Stimulated activated CD4-positive, alpha-beta T cell treated with anti-CD3 and anti-CD28 coated beads, TNF-alpha, amount 100 ng/mL, for 48 hours (primary cell): ENCODE measurements around the gene PRRT2.
"Not testable (repeated sequence)": the region's sequence is repeated elsewhere in the genome, so short reads cannot be mapped to it uniquely, and the experiment has no call there.

ENCODE experiments used
- DNase-seq, 3 donors: peaks; one replicate each; pipeline ENCODE4 v3.0.0-alpha.2; 2020; ENCODE audit warnings: low read depth in 3 of 3

PRRT2 gene

GRCh38 chr16:29811896-29812665 is at the start of gene PRRT2:
Gene PRRT2, plus strand, starts transcription at chr16:29812193. Its CDS starts 862 bp downstream, at chr16:29813055.
- peak in 1 of 3 donors; percentile 48 for DNase-seq

GRCh38 chr16:29763326-29763725 is 48.7 kb upstream of the PRRT2 start:
- no peak for DNase-seq

- DNase-seq: no peak
Measured at GRCh38 chr16:29765167-29766032, 46.6 kb upstream of the PRRT2 start.

GRCh38 chr16:29766571-29766970 is 45.4 kb upstream of the PRRT2 start:
- no peak for DNase-seq

- no peak for DNase-seq
Measured at GRCh38 chr16:29767062-29767461, 44.9 kb upstream of the PRRT2 start.

- DNase-seq: no peak
Measured at GRCh38 chr16:29769507-29769906, 42.5 kb upstream of the PRRT2 start.

GRCh38 chr16:29770250-29770929 is 41.6 kb upstream of the PRRT2 start:
- no peak for DNase-seq

GRCh38 chr16:29772330-29772729 is 39.7 kb upstream of the PRRT2 start:
- DNase-seq: not testable (repeated sequence)

- DNase-seq: no peak
Measured at GRCh38 chr16:29774730-29775129, 37.3 kb upstream of the PRRT2 start.

GRCh38 chr16:29775742-29776408 is 36.1 kb upstream of the PRRT2 start:
- DNase-seq: no peak

GRCh38 chr16:29777576-29778350 is 34.2 kb upstream of the PRRT2 start, which contains the start of gene ZG16:
Gene ZG16, plus strand, starts transcription at chr16:29778256. Its CDS starts 1,011 bp downstream, at chr16:29779267.
- DNase-seq: no peak

GRCh38 chr16:29779474-29779873 is 32.5 kb upstream of the PRRT2 start:
- no peak for DNase-seq

- DNase-seq: not testable (repeated sequence)
Measured at GRCh38 chr16:29783094-29783953, 28.7 kb upstream of the PRRT2 start.

GRCh38 chr16:29784157-29784556 is 27.8 kb upstream of the PRRT2 start:
- peak in 1 of 3 donors; percentile 36 for DNase-seq

GRCh38 chr16:29784901-29785500 is 27.0 kb upstream of the PRRT2 start:
- DNase-seq: peak; percentile 48 to 78 (median 64)

- not testable (repeated sequence) for DNase-seq
Measured at GRCh38 chr16:29787155-29787554, 24.8 kb upstream of the PRRT2 start.

- no peak for DNase-seq
Measured at GRCh38 chr16:29789775-29790182, 22.2 kb upstream of the PRRT2 start.

- DNase-seq: peak; percentile 100
Measured at GRCh38 chr16:29790183-29790948, 21.6 kb upstream of the PRRT2 start, which contains the start of gene KIF22. Gene KIF22, plus strand, starts transcription at chr16:29790751. Its CDS starts 9 bp downstream, at chr16:29790760.
